HG03575 (cell line): Measurements from ENCODE around the gene FBXO21.

Source experiments
- ATAC-seq: cut with Tn5 transposase; IDR thresholded peaks from one replicate; pipeline ENCODE4 v1.9.1; 2021; ENCODE audit not compliant: unreplicated experiment, insufficient number of reproducible peaks, low FRiP score; ENCODE audit errors: extremely low read depth

FBXO21 gene

DNA sequence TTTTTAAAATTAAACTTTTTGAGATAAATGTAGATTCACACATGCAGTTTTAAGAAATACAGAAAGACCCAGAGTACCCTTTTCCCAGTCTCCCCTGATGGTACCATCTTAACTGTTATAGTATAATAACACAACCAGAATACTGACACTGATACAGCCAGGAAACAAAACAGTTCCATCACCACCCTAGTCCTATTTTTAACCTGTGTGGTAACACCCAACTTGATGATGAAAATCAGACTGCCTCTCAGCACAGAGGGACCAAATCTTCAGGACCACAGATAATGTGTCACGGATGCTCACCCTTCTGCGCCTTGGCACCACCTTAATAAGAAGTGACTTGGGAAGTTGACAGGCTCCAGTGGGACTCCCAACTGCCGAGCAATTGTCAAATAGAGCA is 18.1 kb downstream of the FBXO21 start:
- no peak for ATAC-seq

DNA sequence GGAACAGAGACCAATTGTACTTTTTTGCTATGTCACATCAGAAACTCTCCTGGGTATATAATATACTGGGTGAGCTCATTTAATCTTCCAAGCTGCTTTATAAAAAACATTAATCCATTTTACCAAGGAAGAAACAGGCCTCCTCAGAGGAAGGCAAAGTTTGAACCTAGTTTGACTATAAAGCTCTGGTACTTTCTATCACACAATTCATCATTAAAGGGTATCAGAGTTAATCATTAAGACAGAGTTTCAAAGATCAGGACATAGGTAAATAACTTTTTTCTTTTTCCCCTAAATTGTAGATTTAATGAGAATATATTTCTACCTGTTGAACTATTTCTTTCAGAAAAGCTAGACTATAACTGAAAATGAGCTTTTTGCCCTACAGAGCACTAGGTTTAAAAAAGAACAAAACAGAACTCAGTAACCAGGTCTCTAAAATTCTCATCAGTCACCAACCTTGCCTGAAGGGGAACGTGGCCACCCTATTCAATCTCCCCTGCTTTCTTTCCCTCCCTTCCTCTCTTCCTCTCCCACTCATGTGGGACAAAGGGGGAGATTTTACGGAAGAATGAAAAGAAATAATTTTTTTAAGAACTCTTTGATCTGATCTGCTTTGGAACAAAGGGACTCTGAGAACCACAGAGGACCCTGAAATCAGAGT is 18.6 kb downstream of the FBXO21 start:
- no peak for ATAC-seq

DNA sequence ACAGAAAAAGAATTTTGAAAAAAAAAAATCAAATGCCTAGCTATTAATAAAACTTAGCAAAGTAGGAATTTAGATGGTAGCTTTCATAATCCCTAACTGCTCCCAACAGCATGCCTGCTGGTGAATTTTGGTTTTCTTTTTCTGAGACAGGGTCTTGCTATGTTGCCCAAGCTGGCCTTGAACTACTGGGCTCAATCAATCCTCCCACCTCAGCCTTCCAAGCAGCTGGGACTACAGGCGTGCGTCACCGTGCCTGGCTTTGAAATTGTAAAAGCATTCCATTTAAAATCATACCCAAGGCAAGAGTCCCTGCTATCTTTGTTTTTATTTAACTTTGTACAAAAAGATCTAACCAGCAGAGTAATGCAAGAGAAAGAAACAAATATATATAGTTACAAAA is 20.7 kb downstream of the FBXO21 start:
- ATAC-seq = no peak

DNA sequence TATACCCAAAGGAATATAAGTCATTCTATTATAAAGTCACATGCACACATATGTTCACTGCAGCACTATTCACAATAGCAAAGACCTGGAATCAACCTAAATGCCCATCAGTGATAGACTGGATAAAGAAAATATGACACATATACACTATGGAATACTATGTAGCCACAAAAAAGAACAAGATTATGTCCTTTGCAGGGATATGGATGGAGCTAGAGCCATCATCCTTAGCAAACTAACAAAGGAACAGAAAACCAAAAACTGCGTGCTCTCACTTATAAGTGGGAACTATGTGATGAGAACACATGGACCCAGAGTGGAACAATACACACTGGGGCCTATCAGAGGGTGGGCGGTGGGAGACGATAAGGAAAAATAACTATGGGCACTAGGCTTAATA is 21.3 kb downstream of the FBXO21 start:
- no peak for ATAC-seq

DNA sequence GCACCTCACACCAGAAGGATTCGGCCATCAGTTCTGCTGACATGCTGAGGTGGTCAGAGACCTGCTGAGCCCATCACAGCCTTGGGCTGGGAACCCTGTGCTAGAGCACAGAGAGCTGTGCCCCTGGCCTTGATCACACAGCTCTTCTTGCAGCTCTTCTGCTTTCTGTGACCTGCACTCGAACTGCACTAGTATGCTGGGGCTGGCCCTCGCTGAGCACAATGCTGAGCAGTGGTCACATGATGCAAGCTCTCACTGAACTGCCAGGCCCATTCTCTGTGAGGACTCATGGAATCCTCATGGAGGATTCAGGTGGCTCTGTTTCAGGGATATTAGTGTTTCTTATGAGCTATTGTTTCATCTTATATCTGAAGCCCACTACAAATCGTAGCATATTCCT is 22.5 kb downstream of the FBXO21 start:
- ATAC-seq = no peak

DNA sequence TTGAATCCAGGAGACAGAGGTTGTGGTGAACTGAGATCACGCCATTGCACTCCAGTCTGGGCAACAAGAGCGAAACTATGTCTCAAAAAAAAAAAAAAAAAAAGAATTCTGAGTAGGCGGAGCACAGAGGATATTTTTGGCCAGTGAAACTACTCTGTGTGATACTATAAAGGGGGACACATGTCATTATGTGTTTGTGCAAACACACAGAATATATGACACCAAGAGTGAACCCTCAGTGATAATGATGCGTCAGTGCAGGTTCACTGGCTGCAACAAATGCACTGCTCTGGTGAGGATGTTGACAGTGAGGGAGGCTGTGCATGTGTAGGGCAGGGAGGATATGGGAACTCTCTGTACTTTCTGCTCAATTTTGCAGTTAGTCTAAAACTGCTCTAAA is 24.2 kb downstream of the FBXO21 start:
- no peak for ATAC-seq

DNA sequence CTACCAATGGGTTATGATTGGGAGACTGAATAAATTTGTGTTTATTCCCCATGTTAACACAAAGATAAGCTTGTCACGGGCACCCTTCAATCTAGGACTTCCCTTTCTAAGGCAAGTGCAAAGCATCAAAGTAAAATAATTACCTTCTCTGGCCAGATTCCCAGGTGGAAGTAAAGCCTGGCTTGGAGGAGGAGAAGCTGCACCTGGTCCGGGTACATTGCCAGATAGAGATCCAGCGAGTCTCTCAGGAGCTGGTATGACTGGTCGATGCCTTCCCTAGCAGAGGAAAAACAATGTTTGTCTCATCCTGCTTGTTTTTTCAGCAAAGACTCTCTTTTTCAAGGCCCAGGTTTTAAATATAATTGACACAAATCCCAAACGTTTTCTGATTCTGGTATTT is 24.9 kb downstream of the FBXO21 start:
- ATAC-seq = no peak

DNA sequence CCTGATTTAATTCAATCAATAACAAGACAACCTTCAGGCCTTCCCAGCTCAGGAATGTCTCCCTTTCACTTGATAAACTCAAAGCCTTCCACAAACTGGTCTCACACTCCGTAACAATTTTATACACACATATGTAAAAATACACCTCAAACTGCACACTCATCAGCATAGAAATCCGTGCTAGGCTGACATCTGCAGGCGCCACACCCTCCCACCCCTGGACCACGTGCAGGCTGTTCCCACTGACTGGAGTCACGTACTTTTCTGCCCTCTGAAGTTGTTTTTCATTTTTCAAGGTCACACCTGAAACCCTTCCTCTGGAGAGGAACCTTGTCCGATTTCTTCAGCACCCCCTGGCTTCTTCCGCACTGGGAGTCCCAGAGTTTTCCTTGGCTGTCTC is 27.6 kb downstream of the FBXO21 start:
- no peak for ATAC-seq

DNA sequence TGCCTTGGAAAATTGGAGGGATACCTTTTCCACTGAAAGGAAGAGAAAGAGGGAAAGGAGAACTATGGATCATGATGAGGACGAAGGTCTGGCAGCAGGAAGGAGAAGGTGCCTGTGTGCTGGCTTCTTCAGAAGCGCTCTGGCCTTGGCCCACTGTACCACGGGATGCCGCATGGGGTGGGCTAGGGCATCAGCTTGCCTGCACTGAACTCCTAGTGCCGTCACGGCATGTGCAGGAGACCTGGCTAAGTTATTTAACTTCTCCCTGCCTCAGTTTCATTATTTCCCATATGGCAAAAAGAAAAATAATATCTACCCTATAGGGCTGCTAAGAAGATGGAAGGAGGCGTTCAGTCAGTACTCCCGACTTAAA is 28.1 kb downstream of the FBXO21 start:
- ATAC-seq = no peak

DNA sequence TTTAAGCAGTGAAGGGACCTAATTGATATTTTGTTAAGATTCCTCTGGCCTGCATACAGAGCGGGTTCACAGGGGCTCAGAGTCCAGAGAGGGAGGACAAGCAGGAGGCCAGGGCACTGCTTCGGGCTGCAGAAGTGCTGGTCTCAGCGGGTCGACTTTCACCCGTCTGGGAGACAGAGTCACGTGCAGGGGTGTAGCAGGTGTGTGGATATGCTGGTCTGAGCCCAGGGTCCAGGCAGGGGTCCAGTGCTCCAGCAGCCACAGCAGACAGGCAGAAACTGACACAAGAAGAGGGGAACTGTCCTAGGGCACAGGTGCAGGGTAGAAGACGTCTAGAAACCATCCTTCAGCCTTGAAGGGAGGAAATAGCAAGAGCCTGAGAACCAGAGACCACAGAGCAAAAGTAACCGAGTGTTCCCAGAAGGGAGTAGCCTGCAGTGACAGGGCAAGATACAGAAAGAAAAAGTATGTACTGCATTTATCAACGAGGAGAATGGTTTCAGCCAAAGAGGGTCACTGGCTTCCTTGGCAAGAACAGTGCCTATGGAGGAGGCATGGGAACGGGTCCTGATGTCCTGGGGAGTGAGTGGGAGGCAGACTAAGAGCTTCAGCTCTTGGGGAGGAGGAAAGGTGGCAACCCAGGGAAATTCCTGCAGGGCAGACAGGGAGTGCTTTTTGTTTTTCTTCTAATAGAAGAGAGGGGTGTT is 28.7 kb downstream of the FBXO21 start:
- ATAC-seq = no peak

DNA sequence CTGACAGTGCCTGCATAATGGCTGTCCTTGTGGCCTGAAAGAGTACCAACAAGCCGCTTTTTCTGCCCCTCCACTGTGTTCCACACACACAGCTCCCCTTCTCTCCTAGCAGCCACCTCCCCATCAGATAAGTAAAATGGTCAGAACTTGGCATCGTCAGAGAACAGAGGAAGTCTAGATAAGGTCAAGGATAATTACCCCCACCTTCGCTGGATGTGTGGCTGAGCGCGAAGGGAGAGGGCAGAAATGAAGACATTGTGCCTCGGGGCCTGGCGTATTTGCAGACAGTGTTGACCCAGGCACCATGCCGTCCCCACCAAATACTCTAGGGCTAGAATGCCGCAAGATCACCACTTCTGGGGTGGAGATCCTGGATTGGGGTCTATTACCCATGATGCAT is 30.6 kb downstream of the FBXO21 start:
- ATAC-seq = no peak

DNA sequence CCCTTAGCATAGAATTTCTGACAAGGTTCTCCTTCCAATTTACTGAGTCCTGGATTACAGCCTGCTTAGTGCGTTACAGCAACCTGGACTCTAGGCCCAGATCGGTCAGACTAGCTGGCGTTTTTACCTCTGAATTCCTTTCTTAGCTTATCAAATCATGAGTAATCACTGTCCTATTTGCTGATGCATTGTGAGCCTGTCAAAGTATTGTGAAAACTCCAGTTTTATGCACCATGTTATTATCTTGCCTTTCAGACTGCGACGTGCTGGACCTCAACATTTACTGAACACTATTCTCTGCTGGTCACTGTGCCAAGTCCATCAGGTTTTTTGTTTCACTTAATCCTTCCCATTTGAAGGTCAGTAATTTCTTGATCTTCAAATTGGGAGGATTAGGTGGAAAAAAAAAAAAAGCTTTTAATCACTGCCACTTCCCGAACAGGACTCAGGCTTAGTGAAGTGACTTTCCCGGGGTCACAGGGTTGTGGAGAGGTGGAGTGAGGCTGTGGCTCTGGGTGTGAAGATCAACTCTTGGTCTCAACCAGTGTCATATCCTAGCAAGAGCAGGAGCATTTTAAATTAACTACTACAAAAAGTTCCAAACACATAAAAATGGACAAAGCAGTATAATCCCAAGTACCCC is 31.2 kb downstream of the FBXO21 start:
- ATAC-seq = no peak

DNA sequence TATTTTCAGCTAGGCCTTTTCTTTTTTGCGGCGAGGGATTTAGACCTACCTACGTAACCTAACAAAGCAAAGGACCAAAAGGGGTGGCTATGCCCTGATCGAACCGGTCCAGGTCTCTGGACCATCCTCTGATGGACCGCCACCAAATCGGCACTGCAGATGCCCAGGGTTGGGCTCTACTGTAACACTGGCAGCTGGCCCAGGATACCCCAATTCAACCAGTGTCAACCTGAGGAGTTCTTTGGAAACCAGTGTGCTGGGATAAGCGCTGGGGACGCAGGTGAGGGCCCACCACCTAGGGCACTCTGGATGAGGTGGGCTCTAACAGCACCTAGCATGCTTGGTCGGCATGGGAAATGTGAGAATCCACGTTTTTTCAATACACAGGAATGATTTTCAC is 32.2 kb downstream of the FBXO21 start:
- ATAC-seq = no peak

DNA sequence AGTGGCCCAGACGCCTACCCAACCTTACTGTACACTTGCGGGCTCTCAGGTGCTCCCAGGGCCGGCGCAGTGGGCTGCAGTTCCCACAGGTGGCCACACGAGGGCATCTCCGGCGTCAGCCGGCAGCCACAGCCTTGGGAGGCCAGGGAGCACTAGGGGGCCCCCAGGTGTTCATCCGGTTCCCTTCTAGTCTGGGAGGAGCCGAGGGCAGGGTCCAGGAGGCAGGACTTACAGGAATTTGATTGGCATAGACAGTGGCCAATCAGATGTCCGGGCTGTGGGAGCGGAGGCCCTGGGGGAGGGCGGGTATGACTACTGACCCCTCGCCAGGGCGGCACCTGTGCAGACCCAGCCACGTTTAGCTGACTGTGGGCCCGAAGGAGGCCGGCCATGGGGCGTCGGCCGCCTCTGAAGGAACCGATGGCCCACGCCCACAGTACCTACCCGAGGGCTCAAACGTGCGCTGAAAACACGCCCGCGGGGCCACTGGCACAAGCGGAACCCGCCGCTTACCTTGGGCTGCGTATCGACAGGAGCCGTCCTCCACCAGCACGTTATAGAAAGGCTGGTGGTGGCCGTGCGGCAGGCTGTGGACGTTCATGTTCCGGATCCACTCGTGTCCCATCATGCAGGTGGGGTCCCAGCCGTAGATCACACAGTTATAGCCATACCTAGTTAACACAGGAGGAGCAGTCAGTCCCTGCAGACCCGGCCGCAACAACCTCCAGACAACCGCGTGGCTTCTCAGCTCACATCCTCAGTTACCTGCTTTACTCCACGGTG is 34.8 kb downstream of the FBXO21 start:
- no peak for ATAC-seq

DNA sequence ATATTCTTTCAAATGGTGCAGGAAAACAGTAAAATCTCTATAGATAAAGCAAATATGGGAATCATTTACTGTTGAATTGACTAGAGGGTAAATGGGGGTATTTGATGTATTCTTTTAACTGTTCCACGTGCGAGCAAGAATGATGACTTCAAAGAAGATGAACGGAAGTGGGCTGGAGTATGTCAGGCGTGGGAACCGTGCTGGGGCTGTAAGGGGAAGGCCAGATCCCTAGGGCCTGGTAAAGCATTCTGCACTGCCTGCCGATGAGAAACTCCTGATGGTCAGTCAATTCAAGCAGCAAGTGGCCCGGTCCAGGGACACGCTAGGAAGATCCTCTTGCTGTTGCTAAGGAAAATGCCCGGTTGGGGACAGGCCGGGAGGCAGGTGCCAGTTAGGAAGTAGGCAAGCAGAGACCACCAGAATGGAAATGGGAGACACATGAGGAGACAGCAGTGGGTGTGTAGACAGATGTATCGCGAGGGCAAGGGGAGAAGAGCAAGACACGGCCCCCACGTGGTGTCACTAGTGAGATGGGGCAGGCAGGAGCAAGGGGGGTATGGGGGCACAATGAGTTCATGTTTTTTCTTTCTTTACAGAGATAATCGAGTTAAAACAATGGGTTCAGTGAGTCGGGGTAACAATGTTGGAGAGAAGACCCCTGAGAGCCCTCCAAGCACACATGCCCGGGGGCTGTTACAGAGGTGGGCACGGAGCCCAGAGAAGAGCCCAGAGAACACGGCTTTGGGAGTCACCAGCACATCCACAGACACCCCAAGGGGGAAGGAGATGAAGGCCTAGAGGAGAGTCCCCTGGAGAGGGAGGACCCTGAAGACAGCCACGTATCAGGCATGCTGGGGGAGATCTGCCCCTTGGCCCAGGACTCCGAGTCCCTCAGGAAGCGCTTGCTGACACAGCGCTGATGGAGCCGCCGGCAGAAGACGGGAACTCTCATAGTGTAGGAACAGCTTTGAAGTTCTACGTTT is 37.2 kb downstream of the FBXO21 start:
- ATAC-seq = no peak

DNA sequence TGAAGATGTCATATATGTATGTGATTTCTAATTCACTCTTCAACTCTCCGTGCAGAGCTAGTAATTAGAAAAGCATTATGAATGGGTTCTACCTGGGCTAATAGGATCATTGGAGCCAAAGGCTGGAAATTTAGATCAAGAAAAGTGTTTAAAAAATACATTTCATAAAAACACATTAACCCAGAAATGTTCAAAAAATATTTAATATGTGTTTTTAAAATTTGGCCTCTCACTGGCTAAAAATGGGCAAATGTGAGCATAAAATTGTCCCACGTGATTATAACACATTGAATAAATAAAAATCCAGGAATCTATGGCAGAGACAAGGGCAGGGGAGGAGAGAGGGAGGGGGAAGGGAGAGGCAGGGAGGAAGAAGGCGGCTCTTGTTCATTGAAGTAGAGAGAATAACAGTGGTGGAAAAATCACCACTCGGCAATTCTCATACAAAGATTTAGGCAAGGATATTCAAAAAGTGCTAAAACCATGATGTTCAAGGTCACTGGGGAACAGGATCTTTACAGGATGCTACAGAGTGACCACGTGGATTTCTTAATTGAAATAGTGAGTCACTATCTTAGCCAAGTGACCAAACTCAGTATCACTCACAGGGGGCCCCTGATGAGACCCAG is 38.8 kb downstream of the FBXO21 start:
- no peak for ATAC-seq

DNA sequence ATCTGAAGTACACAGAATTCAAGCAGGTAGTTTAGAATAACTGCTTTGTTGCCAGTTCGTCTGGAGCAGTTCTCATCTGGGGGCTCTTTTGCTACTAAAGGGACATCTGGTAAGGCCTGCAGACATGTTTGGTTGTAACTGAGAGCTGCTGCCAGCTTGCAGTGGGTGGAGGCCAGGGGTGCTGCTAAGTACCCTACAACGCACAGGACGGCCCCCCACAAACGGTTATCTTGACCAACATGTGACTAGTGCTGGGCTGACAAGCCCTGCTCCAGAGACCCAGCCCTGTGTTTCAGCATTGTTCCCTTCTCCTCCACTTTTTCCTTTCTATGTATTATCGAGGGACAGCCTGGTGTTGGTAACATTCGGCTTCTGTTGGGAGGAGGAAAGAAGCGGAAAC is 40.8 kb downstream of the FBXO21 start:
- ATAC-seq = no peak

DNA sequence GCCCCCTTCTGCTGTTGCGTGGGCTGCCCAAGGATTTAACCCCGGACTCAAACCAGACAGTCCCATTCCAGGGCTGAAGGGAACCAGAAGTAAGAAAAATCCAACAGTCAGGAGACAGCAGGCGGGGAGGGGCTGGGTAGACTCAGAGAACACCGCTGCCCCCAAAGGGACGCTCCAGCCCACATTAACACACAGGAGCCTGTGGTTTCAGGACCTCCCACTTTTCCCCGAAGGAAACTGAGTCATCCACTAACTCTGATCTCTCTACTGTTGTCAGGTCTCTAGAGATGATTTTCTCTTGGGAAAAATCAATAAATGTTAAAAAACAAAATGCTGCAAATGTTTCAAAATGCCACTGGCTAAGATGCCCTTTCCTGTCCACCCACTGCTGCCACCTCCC is 41.6 kb downstream of the FBXO21 start:
- no peak for ATAC-seq
